HEK293 (cell line): ENCODE data around the gene ACTN4.

Experiments
- BCL11A ChIP-seq: fragments of 450-650 bp; formaldehyde crosslinking; IDR thresholded peaks from 2 replicates; pipeline ENCODE4 v1.5.1; 2016; ENCODE audit warnings: low read depth, missing biosample characterization, missing genetic modification characterization
- EGR2 ChIP-seq: fragments of 450-650 bp; formaldehyde crosslinking; IDR thresholded peaks from 2 replicates; pipeline ENCODE4 v1.5.1; 2016; ENCODE audit warnings: low read depth, missing biosample characterization, missing genetic modification characterization
- GLIS1 ChIP-seq: fragments of 450-650 bp; formaldehyde crosslinking; IDR thresholded peaks from 2 replicates; pipeline ENCODE4 v1.5.1; 2016; ENCODE audit warnings: missing biosample characterization, missing genetic modification characterization
- GLIS2 ChIP-seq: fragments of 450-650 bp; formaldehyde crosslinking; IDR thresholded peaks from 2 replicates; pipeline ENCODE4 v1.5.1; 2016; ENCODE audit warnings: missing biosample characterization, missing genetic modification characterization
- HOXD13 ChIP-seq: sonication (generic); formaldehyde crosslinking; IDR thresholded peaks from 2 replicates; pipeline ENCODE4 v1.8.0; 2022; ENCODE audit warnings: missing genetic modification reagents, borderline replicate concordance
- PATZ1 ChIP-seq: fragments of 450-650 bp; formaldehyde crosslinking; IDR thresholded peaks from 2 replicates; pipeline ENCODE4 v1.5.1; 2016; ENCODE audit warnings: missing biosample characterization, missing genetic modification characterization
- PRDM10 ChIP-seq: fragments of 450-650 bp; formaldehyde crosslinking; IDR thresholded peaks from 2 replicates; pipeline ENCODE4 v1.5.1; 2016; ENCODE audit warnings: missing biosample characterization, missing genetic modification characterization
- SP2 ChIP-seq: fragments of 450-650 bp; formaldehyde crosslinking; IDR thresholded peaks from 2 replicates; pipeline ENCODE4 v1.5.1; 2016; ENCODE audit warnings: missing biosample characterization, missing genetic modification characterization
- TRIM28 ChIP-seq: IDR thresholded peaks from 2 replicates; pipeline ENCODE4 v1.6.1; 2011; ENCODE audit warnings: low read length, control low read depth, borderline replicate concordance
- ZBTB17 ChIP-seq: fragments of 450-650 bp; formaldehyde crosslinking; IDR thresholded peaks from 2 replicates; pipeline ENCODE4 v1.5.1; 2016; ENCODE audit warnings: missing biosample characterization, missing genetic modification characterization
- ZBTB44 ChIP-seq: fragments of 450-650 bp; IDR thresholded peaks from 2 replicates; pipeline ENCODE4 v1.5.1; 2018; ENCODE audit warnings: missing biosample characterization, mild to moderate bottlenecking, missing genetic modification characterization
- ZBTB6 ChIP-seq: fragments of 450-650 bp; formaldehyde crosslinking; IDR thresholded peaks from 2 replicates; pipeline ENCODE4 v1.5.1; 2017; ENCODE audit warnings: missing biosample characterization, missing genetic modification characterization
- ZNF132 ChIP-seq: fragments of 450-650 bp; formaldehyde crosslinking; IDR thresholded peaks from 2 replicates; pipeline ENCODE4 v1.5.1; 2017; ENCODE audit warnings: missing biosample characterization, missing genetic modification characterization, borderline replicate concordance
- ZNF350 ChIP-seq: fragments of 450-650 bp; formaldehyde crosslinking; IDR thresholded peaks from 2 replicates; pipeline ENCODE4 v1.5.0; 2017; ENCODE audit warnings: missing biosample characterization, mild to moderate bottlenecking, missing genetic modification characterization
- ZNF362 ChIP-seq: fragments of 450-650 bp; formaldehyde crosslinking; IDR thresholded peaks from 2 replicates; pipeline ENCODE4 v1.5.1; 2016; ENCODE audit warnings: missing biosample characterization, missing genetic modification characterization
- ZNF366 ChIP-seq: fragments of 450-650 bp; formaldehyde crosslinking; conservative IDR thresholded peaks from 2 replicates; pipeline ENCODE4 v1.5.1; 2016; ENCODE audit warnings: missing biosample characterization, missing genetic modification characterization
- ZNF394 ChIP-seq: fragments of 450-650 bp; formaldehyde crosslinking; IDR thresholded peaks from 2 replicates; pipeline ENCODE4 v1.5.1; 2016; ENCODE audit warnings: missing biosample characterization, missing genetic modification characterization, mild to moderate bottlenecking, moderate library complexity, borderline replicate concordance
- ZNF416 ChIP-seq: fragments of 450-650 bp; formaldehyde crosslinking; IDR thresholded peaks from 2 replicates; pipeline ENCODE4 v1.5.1; 2016; ENCODE audit warnings: missing biosample characterization, missing genetic modification characterization
- ZNF561 ChIP-seq: fragments of 450-650 bp; IDR thresholded peaks from 2 replicates; pipeline ENCODE4 v1.5.1; 2018; ENCODE audit warnings: missing biosample characterization, missing genetic modification characterization, borderline replicate concordance
- ZNF600 ChIP-seq: fragments of 450-650 bp; formaldehyde crosslinking; IDR thresholded peaks from 2 replicates; pipeline ENCODE4 v1.5.1; 2016; ENCODE audit warnings: missing biosample characterization, missing genetic modification characterization
- ZNF660 ChIP-seq: fragments of 450-650 bp; IDR thresholded peaks from 2 replicates; pipeline ENCODE4 v1.5.1; 2018; ENCODE audit warnings: missing biosample characterization, mild to moderate bottlenecking, missing genetic modification characterization
- ZNF701 ChIP-seq: fragments of 450-650 bp; formaldehyde crosslinking; IDR thresholded peaks from 2 replicates; pipeline ENCODE4 v1.5.1; 2016; ENCODE audit warnings: missing biosample characterization, missing genetic modification characterization
- ZNF707 ChIP-seq: fragments of 450-650 bp; formaldehyde crosslinking; IDR thresholded peaks from 2 replicates; pipeline ENCODE4 v1.5.1; 2016; ENCODE audit warnings: missing biosample characterization, missing genetic modification characterization
- ZNF76 ChIP-seq: fragments of 450-650 bp; formaldehyde crosslinking; IDR thresholded peaks from 2 replicates; pipeline ENCODE4; 2016; ENCODE audit warnings: low read depth, missing biosample characterization, missing genetic modification characterization, borderline replicate concordance
- ZNF843 ChIP-seq: fragments of 450-650 bp; formaldehyde crosslinking; IDR thresholded peaks from 2 replicates; pipeline ENCODE4 v1.5.1; 2016; ENCODE audit warnings: missing biosample characterization, missing genetic modification characterization
- ZSCAN5A ChIP-seq: fragments of 450-650 bp; formaldehyde crosslinking; IDR thresholded peaks from 2 replicates; pipeline ENCODE4 v1.5.1; 2016; ENCODE audit warnings: missing biosample characterization, missing genetic modification characterization
- TF ChIP-seq, protein P1 (sequence below): fragments of 450-650 bp; formaldehyde crosslinking; IDR thresholded peaks from 2 replicates; pipeline ENCODE4 v1.5.1; 2016; ENCODE audit warnings: missing biosample characterization, missing genetic modification characterization

The ACTN4 gene

DNA sequence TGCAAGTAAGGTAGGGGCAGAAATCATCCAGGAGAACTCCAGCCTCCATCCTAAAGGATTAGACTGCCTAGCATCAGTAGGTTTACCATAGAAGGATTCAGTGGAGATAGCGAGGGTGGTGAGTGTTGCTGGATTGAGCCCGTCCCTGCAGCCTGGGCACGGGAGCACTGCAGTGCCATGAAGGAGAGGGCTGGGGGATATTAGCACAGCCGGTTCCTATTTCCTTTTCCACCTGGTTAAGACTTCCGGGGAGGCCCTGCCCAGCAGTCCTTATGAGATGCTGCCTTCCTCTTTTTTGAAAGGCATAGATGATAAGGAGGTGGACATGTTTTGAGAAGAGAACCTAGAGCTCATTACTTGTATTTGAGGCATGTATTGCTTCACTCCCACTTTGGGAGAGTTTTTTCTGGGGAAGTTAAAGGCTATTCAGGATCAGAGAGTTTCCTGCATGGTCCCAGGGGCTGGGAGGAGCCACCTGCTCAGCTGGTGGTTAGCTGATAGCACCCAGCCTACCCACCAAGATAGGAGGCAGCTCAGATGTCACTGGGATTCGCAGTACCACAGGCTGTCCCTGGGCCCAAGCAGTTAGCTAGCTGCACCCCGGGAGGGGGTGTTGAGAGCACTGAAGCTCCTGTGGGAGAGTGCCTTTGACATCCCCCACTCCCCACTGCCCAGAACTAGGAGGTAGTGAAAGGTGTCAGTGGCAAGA lies 17.2 kb downstream of the ACTN4 start (continued):
- TF ChIP-seq ZBTB44 (no peak), ZNF416 (tag by site-specific recombination) (no peak), HOXD13 (CRISPR knock-in tag) (no peak), ZNF843 (tag by site-specific recombination) (no peak), ZNF660 (0 out of 2 replicates have a peak, but pooled peaks have one; percentile 12), ZNF76 (tag by site-specific recombination) (no peak), ZNF707 (tag by site-specific recombination) (no peak), ZSCAN5A (tag by site-specific recombination) (no peak), ZBTB17 (tag by site-specific recombination) (no peak), EGR2 (peak; percentile 83), ZNF394 (no peak), SP2 (tag by site-specific recombination) (0 out of 2 replicates have a peak, but pooled peaks have one; percentile 14), ZNF600 (no peak), ZNF366 (peak; percentile 27; the same call in 1 of the 2 replicates), BCL11A (tag by site-specific recombination) (no peak), ZNF132 (no peak), ZNF362 (no peak), GLIS2 (tag by site-specific recombination) (peak; percentile 67), GLIS1 (tag by site-specific recombination) (peak; percentile 100), TRIM28 (no peak), ZBTB6 (no peak), ZNF701 (tag by site-specific recombination) (no peak), ZNF350 (no peak), PATZ1 (peak; percentile 63), PRDM10 (tag by site-specific recombination) (peak; percentile 47), ZNF561 (tag by site-specific recombination) (no peak)
- TF ChIP-seq, protein P1, sequence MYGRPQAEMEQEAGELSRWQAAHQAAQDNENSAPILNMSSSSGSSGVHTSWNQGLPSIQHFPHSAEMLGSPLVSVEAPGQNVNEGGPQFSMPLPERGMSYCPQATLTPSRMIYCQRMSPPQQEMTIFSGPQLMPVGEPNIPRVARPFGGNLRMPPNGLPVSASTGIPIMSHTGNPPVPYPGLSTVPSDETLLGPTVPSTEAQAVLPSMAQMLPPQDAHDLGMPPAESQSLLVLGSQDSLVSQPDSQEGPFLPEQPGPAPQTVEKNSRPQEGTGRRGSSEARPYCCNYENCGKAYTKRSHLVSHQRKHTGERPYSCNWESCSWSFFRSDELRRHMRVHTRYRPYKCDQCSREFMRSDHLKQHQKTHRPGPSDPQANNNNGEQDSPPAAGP (tag by site-specific recombination), result peak; percentile 52; the same call in 1 of the 2 replicates
